GM21447 (cell line): ENCODE results near the gene MCM3AP.

Source experiments
- ATAC-seq: cut with Tn5 transposase; IDR thresholded peaks from one replicate; pipeline ENCODE4 v1.9.1; 2021; ENCODE audit not compliant: unreplicated experiment

The MCM3AP gene

DNA sequence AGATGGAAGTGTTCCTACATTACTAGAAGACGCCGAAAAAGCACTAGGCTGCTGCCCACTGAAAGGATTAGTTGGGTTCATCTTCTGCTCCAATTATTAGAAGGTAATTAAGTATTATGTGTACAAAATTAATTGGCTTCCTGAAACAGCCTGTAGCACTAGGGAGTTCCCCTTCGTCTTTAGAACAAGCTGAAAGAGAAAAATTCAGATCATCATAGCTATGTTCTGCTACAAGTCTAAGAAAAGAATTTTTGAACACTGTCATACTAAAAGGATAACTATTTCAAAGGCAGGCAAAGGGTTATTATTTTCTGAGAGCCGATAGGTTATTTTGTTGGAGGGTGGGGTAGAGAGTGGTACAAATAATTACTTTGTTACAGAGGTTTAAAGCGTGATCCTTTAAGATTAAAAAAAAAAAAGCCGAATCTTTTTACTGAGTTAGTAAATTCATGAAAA lies at the start of gene MCM3AP:
Gene MCM3AP, minus strand, starts transcription at position 406 of the 456 bp plus-strand sequence. Its CDS starts 325 bp downstream, at position 81.
- no peak for ATAC-seq

- no peak for ATAC-seq
Measured at GRCh38 chr21:46334351-46335140, 49.1 kb upstream of the MCM3AP start.

- no peak for ATAC-seq
Measured at GRCh38 chr21:46329796-46330195, 44.4 kb upstream of the MCM3AP start.

DNA sequence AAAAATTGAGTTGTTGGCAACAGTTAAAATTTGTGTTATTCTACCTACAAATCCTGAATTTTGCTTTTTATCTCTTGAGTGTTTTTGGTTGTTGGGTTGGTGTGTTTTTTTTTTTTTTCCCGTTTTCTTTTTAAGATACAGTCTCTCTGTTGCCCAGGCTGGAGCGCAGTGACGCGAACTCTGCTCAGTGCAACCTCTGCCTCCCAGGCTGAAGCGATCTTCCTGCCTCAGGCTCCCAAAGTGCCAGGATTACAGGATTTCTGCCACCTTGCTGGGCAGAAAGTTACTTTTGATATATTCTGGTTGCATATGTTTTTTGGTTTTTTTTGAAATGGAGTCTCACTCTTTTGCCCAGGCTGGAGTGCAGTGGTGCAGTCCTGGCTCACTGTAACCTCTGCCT lies 42.7 kb upstream of the MCM3AP start:
- no peak for ATAC-seq

DNA sequence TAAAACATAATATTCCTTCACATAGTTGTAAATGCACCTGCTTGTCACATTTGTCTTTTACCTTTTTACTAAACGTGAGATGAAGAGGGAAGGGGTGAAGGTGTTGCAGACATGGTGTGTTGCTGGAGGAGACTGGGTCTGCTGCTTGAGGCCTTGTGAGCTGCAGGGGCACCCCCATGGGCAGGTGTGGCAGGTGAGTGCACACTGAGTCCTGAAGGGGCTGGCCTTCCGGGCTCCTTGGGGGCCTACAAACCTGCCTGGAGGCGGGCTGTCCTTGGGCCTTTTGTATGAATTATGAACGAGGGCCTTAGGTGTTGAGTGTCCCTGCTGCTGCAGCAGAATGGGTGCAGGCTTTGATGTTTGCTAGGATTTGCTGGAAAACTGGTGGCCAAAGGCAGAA lies 42.3 kb upstream of the MCM3AP start:
- no peak for ATAC-seq

DNA sequence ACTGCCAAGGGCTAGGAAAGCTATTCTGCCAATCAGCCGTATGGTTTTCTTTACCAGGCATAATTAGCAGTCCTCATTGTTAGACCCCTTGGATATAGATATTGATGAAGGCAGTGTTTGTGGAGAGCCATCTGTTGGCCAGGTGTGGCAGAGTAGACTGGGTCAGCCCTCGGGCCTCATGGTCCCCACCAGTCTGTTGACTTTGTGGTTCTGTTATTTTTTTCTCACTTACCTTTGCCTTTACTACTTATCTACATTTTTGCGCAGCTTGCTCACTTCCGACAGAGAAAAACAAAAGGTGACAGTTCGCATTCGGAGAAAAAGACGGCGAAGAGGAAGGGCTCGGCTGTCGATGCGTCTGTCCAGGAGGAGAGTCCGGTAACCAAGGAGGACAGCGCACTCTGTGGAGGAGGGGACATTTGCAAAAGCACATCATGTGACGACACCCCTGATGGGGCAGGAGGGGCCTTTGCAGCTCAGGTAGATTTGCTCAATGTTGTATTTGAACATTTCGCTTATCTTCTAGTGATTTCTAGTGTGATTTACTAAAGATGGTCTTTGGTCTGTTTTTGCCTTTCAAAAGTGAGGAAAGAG lies 40.8 kb upstream of the MCM3AP start:
- ATAC-seq: no peak

DNA sequence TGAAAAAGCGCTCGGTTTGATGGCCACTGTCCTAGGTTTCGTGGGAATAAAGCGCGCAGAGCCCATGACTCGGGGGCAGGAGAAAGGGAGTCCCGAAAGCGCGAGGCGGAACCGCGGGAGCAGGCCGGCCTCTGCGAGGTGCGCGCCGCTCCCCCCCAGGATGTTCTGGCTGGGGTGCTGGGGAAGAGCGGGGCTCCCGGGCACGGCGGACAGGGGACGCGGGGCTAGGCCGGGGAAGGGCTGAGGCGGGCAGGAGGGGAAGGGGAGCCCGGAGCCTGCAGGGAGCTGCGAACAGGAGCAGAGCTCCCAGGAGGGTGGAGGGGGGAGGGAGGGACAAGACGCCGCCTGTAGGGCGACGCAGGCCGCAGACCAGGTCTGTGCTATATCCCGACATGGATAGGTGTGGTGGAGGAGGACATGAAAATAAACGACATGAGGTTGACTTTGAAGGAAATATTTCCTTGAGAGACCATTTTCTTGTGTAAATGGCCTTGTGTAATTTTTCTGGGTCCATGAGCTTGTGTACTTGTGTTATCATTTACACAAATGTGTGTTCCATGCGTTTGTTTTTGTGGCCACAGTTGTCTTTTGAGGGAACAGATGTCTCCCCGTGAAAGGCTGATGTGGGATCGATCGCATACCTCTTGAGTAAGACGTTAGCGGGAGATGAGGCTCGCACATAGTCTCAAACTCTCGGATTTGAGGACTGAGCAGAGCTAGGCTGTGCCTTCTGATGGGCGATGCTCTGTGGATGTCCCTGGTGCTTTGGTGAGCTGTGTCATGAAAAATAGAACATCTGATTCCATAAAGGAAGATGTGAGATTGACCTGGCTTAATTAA lies 39.9 kb upstream of the MCM3AP start:
- ATAC-seq: no peak

DNA sequence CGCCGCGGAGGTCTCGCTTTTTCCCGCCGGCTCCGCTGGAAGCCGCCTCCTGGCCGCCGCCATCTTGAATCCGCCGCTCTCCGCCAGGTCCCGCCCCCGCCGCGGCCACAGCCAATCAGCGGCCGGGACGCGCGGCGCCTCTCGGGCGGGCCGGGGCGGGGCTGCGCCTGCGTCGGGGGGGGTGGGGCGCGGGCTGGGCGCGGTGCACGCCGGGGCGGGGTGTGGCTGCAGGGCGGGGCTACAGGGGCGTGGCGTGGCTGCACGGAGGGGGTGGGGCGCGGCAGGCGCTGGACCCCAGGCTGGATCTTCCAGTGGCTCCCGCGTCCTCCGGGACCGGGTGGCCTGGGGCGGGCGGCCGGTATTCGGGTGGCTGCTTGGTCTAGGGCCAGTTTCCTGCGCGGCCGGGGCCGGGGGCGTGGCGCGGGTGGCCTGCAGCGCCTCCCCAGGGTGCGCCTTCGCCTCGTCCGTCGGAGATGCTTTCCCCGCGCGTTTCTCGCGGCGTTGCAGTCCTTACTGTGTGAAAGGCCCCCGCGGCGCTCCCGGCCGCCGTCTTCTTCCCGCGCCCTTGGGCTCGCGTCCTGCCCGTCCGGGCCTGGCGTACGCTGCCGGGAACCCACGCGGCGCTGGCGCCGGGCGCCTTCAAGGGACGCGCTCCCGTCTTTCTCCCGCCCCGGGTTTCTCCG lies 39.1 kb upstream of the MCM3AP start:
- ATAC-seq: peak; percentile 45

DNA sequence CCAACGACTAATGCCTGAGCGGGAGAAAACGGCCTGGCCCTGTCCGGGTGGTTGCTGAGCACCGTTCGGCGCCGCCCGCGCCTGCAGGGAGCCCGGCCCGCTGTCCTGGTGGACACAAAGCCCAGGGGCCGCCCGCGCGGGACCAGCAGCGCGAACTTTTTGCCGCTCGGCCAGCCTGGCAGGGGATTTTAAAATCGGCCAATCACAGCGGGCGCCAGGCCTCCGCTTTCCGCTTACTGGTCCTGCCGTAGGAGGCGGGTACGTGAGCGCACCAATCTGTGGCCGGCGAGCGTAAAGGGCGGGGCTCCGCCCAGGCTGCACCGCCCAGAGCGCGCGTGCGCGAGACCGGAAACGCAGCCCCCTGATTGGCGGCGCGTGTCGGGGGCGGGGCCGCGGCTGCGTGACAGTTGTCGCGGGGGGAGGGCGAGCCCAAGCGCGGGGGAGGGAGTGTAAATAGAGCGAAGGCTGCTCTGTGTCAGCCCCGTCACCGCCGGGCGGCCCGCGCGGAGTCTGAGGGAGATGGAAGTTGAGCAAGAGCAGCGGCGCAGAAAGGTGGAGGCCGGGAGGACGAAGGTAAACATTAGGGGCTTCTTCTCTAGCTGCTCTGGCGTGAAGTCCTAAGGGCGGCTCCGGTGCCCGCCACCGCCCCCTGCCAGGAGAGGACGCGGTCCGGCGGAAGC lies 38.4 kb upstream of the MCM3AP start, which contains the start of the genes C21orf58 and PCNT:
Gene C21orf58, minus strand, starts transcription at position 161 of the 680 bp plus-strand sequence. CDS start 1,132 bp downstream, outside the sequence.
Gene PCNT, plus strand, starts transcription at position 447 of the 680 bp plus-strand sequence. Its CDS starts 73 bp downstream, at position 520.
- ATAC-seq: peak; percentile 78

- ATAC-seq: no peak
Measured at GRCh38 chr21:46323227-46323709, 37.9 kb upstream of the MCM3AP start.

- no peak for ATAC-seq
Measured at GRCh38 chr21:46322351-46323226, 37.2 kb upstream of the MCM3AP start.

DNA sequence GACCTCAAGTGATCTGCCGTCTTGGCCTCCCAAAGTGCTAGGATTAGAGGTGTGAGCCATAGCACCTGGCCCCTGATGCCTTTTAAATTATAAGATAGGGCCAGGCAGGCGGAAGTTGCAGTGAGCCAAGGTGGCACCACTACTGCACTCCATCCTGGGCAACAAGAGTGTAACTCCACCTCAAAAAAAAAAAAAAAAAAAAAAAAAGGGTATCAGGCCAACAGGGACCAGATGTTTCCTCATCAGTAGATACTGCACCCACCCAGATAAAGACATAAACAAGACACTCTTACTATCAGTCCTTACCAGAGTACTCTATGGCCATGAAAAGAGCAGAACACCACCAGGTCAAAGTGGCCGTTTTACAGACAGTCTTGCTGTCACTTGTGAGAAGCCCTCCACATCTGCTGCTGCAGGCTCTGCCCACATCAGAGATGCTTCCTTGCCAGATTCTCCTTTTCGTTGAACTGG lies 35.0 kb upstream of the MCM3AP start:
- ATAC-seq: no peak

DNA sequence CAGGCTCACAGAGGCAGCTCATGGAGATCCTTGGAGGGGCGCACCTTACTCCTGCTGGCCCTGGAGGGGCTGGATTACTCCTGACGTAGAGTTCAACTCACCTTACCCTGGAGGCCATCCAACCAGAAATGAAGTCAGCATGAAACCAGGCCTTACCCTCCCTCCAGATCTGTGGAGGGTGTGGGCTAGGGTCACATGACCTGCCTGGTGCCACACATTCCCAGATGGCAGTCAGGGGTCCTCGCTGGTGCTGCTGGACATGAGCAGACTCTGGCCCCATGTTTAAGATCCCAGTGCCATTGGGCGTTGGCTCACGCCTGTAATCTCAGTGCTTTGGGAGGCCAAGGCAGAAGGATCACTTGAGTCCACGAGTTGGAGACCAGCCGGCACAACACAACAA lies 33.8 kb upstream of the MCM3AP start:
- ATAC-seq: no peak

GRCh38 chr21:46318464-46318845 lies 33.0 kb upstream of the MCM3AP start:
- ATAC-seq: no peak

- ATAC-seq: no peak
Measured at GRCh38 chr21:46317710-46318463, 32.5 kb upstream of the MCM3AP start.

GRCh38 chr21:46316708-46317324 lies 31.4 kb upstream of the MCM3AP start:
- no peak for ATAC-seq

DNA sequence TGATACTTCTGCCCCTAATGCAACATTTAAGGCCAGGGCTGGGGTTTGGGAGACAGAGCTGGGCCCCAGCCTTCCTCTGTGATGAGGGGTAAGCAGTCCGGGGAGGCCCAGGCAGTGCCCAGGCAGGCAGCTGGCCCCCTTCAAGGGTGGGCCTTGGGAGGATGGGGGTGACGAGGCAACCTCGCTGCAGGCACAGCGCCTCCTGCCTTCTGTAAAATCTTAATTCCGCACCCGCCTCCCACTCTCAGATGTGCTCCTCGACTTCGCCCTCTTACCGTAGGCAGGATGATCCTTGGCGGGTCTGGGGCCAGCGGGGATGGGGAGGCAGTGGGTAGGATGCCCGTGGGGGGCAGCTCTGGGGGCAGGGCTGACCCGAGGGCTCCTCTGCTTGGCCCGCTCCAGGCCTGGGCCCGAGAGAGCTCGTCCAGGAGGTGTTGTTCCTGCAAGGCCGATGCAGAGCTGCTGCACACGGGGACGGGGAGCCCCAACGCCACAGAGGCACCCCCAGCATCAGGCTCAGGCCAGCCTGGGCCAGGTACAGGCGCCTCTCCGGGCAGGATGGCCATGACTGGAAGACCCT lies 29.1 kb upstream of the MCM3AP start:
- ATAC-seq: no peak
